Endothelial cell of umbilical vein (primary cell): ENCODE results near the gene SDCBP2. TPM values are rescaled to one million over a fixed set of nuclear protein-coding genes. Genes with fewer than 3 reads are reported as not detected.

Experiments
- BruUV-seq: library from RNA; stranded (reverse); fragments of 400-500 nt; replicated peaks from 2 replicates; lab custom pipeline; 2021; lab: Mats Ljungman, UMichigan
- CTCF ChIA-PET: fragments of 300-600, 350-600 bp; sonication (Branson Sonifier 250); formaldehyde crosslinking; loops from one replicate; lab custom pipeline; 2021; ENCODE audit warnings: antibody characterized with exemption, inconsistent platforms; lab: Charles Lee
- POLR2A ChIA-PET: fragments of 300-600, 350-600 bp; sonication (Branson Sonifier 250); formaldehyde crosslinking; loops from one replicate; lab custom pipeline; 2021; ENCODE audit warnings: antibody characterized with exemption, inconsistent platforms; lab: Charles Lee
- DNase-seq: peaks from one replicate; pipeline ENCODE4 v3.0.0-alpha.2; 2011; ENCODE audit warnings: low read depth, low spot score
- FAIRE-seq: peaks from 2 replicates; lab custom pipeline; 2011; peaks lifted over from hg19 to GRCh38; lab: Jason Lieb, UNC
- H2AFZ ChIP-seq: 2 replicates; pipeline ENCODE4 v1.6.0; 2012; ENCODE audit warnings: low read depth, low read length, control low read depth, inconsistent platforms
- H3K27ac ChIP-seq: 2 replicates; pipeline ENCODE4 v1.5.1; 2011; ENCODE audit warnings: low read depth, mild to moderate bottlenecking, control low read depth, low read length, moderate library complexity; ENCODE audit not compliant: insufficient read depth
- H3K27me3 ChIP-seq, 2 experiments: 2 replicates each; pipeline versions ENCODE4 v1.6.0 to v1.6.1; 2011; ENCODE audit warnings: low read length in 2 of 2, mixed read lengths in 1 of 2; ENCODE audit not compliant: control insufficient read depth in 2 of 2, insufficient read depth in 2 of 2
- H3K36me3 ChIP-seq, 2 experiments: 2 replicates in 1 of 2; 3 replicates in 1 of 2; pipeline ENCODE4 v1.5.1; 2011; ENCODE audit warnings: low read length in 2 of 2, mild to moderate bottlenecking in 1 of 2, moderate library complexity in 1 of 2; ENCODE audit not compliant: control insufficient read depth in 2 of 2, insufficient read depth in 2 of 2; ENCODE audit errors: extremely low read depth in 1 of 2
- H3K4me1 ChIP-seq: 3 replicates; pipeline ENCODE4 v1.5.1; 2011; ENCODE audit warnings: mild to moderate bottlenecking, low read length; ENCODE audit not compliant: control insufficient read depth, insufficient read depth; ENCODE audit errors: extremely low read depth
- H3K4me2 ChIP-seq: 2 replicates; pipeline ENCODE4 v1.6.1; 2011; ENCODE audit warnings: low read length, control low read depth, mixed read lengths; ENCODE audit not compliant: insufficient read depth
- H3K4me3 ChIP-seq, 3 experiments: fragments of 200-600 bp in 1 of 3; sonication (generic), shearing (Covaris generic) in 1 of 3; replicated peaks in 1 of 3; 2 replicates each; pipeline ENCODE4 v1.5.1; 2011 to 2016; ENCODE audit warnings: control low read depth in 3 of 3, low read length in 3 of 3, mild to moderate bottlenecking in 2 of 3, inconsistent platforms in 1 of 3, low read depth in 1 of 3, moderate library complexity in 1 of 3; ENCODE audit not compliant: insufficient read depth in 1 of 3
- H3K79me2 ChIP-seq: 2 replicates; pipeline ENCODE4 v1.6.0; 2012; ENCODE audit warnings: low read length, inconsistent platforms; ENCODE audit not compliant: control insufficient read depth, insufficient read depth
- H3K9ac ChIP-seq: replicated peaks from 2 replicates; pipeline ENCODE3; 2011; ENCODE audit warnings: low read length, control low read depth; ENCODE audit not compliant: insufficient read depth; ENCODE audit errors: extremely low read depth
- H3K9me1 ChIP-seq: replicated peaks from 3 replicates; pipeline ENCODE4 v1.6.0; 2011; ENCODE audit warnings: mild to moderate bottlenecking, low read length; ENCODE audit not compliant: control insufficient read depth, insufficient read depth; ENCODE audit errors: extremely low read depth
- H3K9me3 ChIP-seq: replicated peaks from 2 replicates; pipeline ENCODE4 v1.5.1; 2012; ENCODE audit warnings: low read length, inconsistent platforms; ENCODE audit not compliant: control insufficient read depth, insufficient read depth
- H4K20me1 ChIP-seq: replicated peaks from 2 replicates; pipeline ENCODE3; 2011; ENCODE audit warnings: mild to moderate bottlenecking, low read length; ENCODE audit not compliant: control insufficient read depth, insufficient read depth; ENCODE audit errors: extremely low read depth
- EZH2 ChIP-seq: IDR thresholded peaks from 2 replicates; pipeline ENCODE4 v1.6.1; 2012; ENCODE audit warnings: borderline replicate concordance, low read depth, mild to moderate bottlenecking, moderate library complexity, low read length, inconsistent platforms; ENCODE audit not compliant: severe bottlenecking
- FOS ChIP-seq: IDR thresholded peaks from 2 replicates; pipeline ENCODE4 v1.6.1; 2011; ENCODE audit warnings: mild to moderate bottlenecking, low read length, moderate library complexity, borderline replicate concordance; ENCODE audit not compliant: insufficient read depth
- GATA2 ChIP-seq: IDR thresholded peaks from 2 replicates; pipeline ENCODE4 v1.7.0; 2011; ENCODE audit warnings: low read depth, mild to moderate bottlenecking, moderate library complexity, mixed read lengths, low read length; ENCODE audit not compliant: insufficient read length, insufficient read depth
- JUN ChIP-seq: IDR thresholded peaks from 2 replicates; pipeline ENCODE4 v1.6.1; 2011; ENCODE audit warnings: borderline replicate concordance, low read depth; ENCODE audit not compliant: insufficient read length, insufficient read depth
- MAX ChIP-seq: IDR thresholded peaks from 2 replicates; pipeline ENCODE4 v1.6.1; 2011; ENCODE audit not compliant: insufficient read depth, insufficient read length
- MYC ChIP-seq: IDR thresholded peaks from one replicate; pipeline ENCODE4 v1.6.1; 2011; ENCODE audit warnings: mild to moderate bottlenecking, low read depth, low read length
- POLR2A ChIP-seq: IDR thresholded peaks from 2 replicates; pipeline ENCODE4 v1.6.1; 2012; ENCODE audit warnings: low read depth, mild to moderate bottlenecking, control low read depth, low read length
- POLR2AphosphoS5 ChIP-seq: IDR thresholded peaks from 2 replicates; pipeline ENCODE4 v1.6.1; 2012; ENCODE audit warnings: low read depth, mild to moderate bottlenecking, control low read depth, low read length, moderate library complexity; ENCODE audit not compliant: insufficient read depth
- dilution Hi-C: fragments of 300-500 bp; cut with MboI; formaldehyde crosslinking; loops from one replicate; pipeline ENCODE4 v1.15.0; 2019; ENCODE audit warnings: low sequenced_read_pairs; ENCODE audit not compliant: extremely low pct_ligation_motif_present
- intact Hi-C: fragments of 100-400 bp; cut with micrococcal nuclease; formaldehyde crosslinking; loops from one replicate; pipeline ENCODE4 v1.10.0; 2022
- polyA plus RNA-seq, 4 experiments: library from polyadenylated mRNA; depleted of rRNA in 3 of 4; stranded (reverse) in 3 of 4; unstranded in 1 of 4; fragments of >200 nt; gene quantifications; 2 replicates each; pipeline versions ENCODE4 v1.2.1 to v1.2.3, GENCODE V29; 2011 to 2012; ENCODE audit warnings: missing spikeins in 1 of 4
- total RNA-seq: library from RNA; stranded (reverse); gene quantifications from 2 replicates; pipeline ENCODE4 v1.2.3, GENCODE V29; 2021
- TF ChIP-seq, protein P1 (sequence below), 2 donors: IDR thresholded peaks; 1 replicate in 1 of 2; 2 replicates in 1 of 2; pipeline ENCODE4 v1.5.1; 2011; ENCODE audit warnings: low read length in 2 of 2, mild to moderate bottlenecking in 2 of 2, moderate library complexity in 2 of 2, control low read depth in 1 of 2, inconsistent platforms in 1 of 2, low read depth in 1 of 2; ENCODE audit not compliant: insufficient read depth in 1 of 2; ENCODE audit errors: extremely low read depth in 1 of 2

Gene SDCBP2
- total and polyA plus RNA-seq, 2 donors (not counting 3 experiments of a cell fraction or from before 2014, with no cell fraction given), result 6.9 to 9.0 TPM

DNA sequence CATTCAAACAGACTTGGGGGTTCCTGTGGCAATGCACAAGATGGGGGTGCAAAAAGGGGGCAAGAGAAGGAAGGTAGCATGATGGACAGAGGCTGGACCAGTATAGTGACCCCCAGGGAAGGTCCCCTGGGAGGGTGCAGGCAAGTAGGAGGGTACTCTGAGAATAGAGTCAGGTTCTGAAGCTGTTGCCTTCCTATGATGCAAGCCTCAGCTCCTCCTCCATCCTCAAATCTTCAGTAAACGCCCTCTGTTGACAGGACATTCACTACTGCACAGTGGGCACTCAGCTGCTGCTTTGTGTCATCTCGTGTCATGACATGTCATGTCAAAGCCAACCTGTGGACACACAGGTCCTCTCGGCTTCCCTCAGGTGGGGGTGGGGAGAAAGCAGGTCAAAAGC is 5.8 kb upstream of the SDCBP2 start:
- POLR2A ChIA-PET, result no interaction called here
- Histone ChIP-seq H3K4me1 (peaks cover 57% of the 10 kb centered on the region), H3K36me3 (no peaks in the 10 kb centered on the region), H3K4me3 (no peak overlapping the region), H3K9ac (no peak overlapping the region), H3K27ac (no peak overlapping the region), H4K20me1 (no peaks in the 10 kb centered on the region), H3K79me2 (peaks cover 11% of the 10 kb centered on the region), H2AFZ (no peak overlapping the region), H3K27me3 (no peaks in the 10 kb centered on the region), H3K9me3 (no peaks in the 10 kb centered on the region), H3K9me1 (no peaks in the 10 kb centered on the region), H3K4me2 (no peak overlapping the region)
- dilution Hi-C loops (no loop called here), intact Hi-C loops (no loop called here)
- no peak for DNase-seq
- TF ChIP-seq FOS, result no peak
- TF ChIP-seq MAX, result no peak
- no peak for TF ChIP-seq MYC
- no peak for TF ChIP-seq POLR2A
- no peak for TF ChIP-seq POLR2AphosphoS5
- no peak for TF ChIP-seq JUN
- TF ChIP-seq GATA2, result no peak
- TF ChIP-seq, protein P1, sequence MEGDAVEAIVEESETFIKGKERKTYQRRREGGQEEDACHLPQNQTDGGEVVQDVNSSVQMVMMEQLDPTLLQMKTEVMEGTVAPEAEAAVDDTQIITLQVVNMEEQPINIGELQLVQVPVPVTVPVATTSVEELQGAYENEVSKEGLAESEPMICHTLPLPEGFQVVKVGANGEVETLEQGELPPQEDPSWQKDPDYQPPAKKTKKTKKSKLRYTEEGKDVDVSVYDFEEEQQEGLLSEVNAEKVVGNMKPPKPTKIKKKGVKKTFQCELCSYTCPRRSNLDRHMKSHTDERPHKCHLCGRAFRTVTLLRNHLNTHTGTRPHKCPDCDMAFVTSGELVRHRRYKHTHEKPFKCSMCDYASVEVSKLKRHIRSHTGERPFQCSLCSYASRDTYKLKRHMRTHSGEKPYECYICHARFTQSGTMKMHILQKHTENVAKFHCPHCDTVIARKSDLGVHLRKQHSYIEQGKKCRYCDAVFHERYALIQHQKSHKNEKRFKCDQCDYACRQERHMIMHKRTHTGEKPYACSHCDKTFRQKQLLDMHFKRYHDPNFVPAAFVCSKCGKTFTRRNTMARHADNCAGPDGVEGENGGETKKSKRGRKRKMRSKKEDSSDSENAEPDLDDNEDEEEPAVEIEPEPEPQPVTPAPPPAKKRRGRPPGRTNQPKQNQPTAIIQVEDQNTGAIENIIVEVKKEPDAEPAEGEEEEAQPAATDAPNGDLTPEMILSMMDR (IDR thresholded peaks at IDR 0.05; ENCODE audit: extremely low read depth in 1 of 2, insufficient read depth in 1 of 2, low read depth in 1 of 2, low read length in 2 of 2), result no peak
- no peak for TF ChIP-seq EZH2
- CTCF ChIA-PET, result no interaction called here
- no TSS peak for BruUV-seq
- FAIRE-seq, result peak; percentile 75
